Endothelial cell (in vitro differentiated cells): Measurements from ENCODE around the gene NUPR1. TPM values are rescaled to one million over a fixed set of nuclear protein-coding genes. Genes with fewer than 3 reads are reported as not detected.
"Not testable (repeated sequence)": the region's sequence is repeated elsewhere in the genome, so short reads cannot be mapped to it uniquely, and the experiment has no call there.

Experiments used
- DNase-seq: peaks from one replicate; pipeline ENCODE4 v3.0.0; 2021; ENCODE audit warnings: low spot score
- H3K27ac Mint-ChIP-seq: one replicate; pipeline ENCODE4 v1.8.0; 2021; ENCODE audit warnings: mixed read lengths, inconsistent platforms; ENCODE audit not compliant: unreplicated experiment
- H3K27me3 Mint-ChIP-seq: one replicate; pipeline ENCODE4 v1.8.0; 2021; ENCODE audit warnings: mild to moderate bottlenecking, moderate library complexity, mixed read lengths, inconsistent platforms; ENCODE audit not compliant: unreplicated experiment
- H3K36me3 Mint-ChIP-seq: one replicate; pipeline ENCODE4 v1.8.0; 2021; ENCODE audit warnings: mild to moderate bottlenecking, low read depth, mixed read lengths, inconsistent platforms; ENCODE audit not compliant: unreplicated experiment
- H3K4me1 Mint-ChIP-seq: one replicate; pipeline ENCODE4 v1.8.0; 2021; ENCODE audit warnings: mild to moderate bottlenecking, mixed read lengths, inconsistent platforms; ENCODE audit not compliant: unreplicated experiment
- H3K4me3 Mint-ChIP-seq: one replicate; pipeline ENCODE4 v1.8.0; 2021; ENCODE audit warnings: mild to moderate bottlenecking, mixed read lengths, inconsistent platforms; ENCODE audit not compliant: unreplicated experiment
- H3K9me3 Mint-ChIP-seq: one replicate; pipeline ENCODE4 v1.8.0; 2021; ENCODE audit warnings: mixed read lengths, inconsistent platforms; ENCODE audit not compliant: unreplicated experiment
- CTCF ChIP-seq: fragments of 200-600 bp; sonication (generic); IDR thresholded peaks from one replicate; pipeline ENCODE4 v1.5.0; 2021; ENCODE audit warnings: antibody characterized with exemption; ENCODE audit not compliant: unreplicated experiment
- total RNA-seq: library from RNA; stranded (reverse); fragmentation: NEBNext Ultra II Directional; extraction: Animal tissue kit (Norgen Biotek cat#: 25700); gene quantifications from one replicate; pipeline ENCODE4 v1.2.1, GENCODE V29; 2021; ENCODE audit not compliant: unreplicated experiment

Gene NUPR1
- total RNA-seq, 1 donor from 2014 or later = not detected

- peak; percentile 23 for DNase-seq
- peaks cover 8% of the 10 kb centered on the region for H3K27me3 Mint-ChIP-seq
- peaks cover 31% of the 10 kb centered on the region for H3K4me1 Mint-ChIP-seq
- peak overlapping the region; percentile 99 for H3K27ac Mint-ChIP-seq
- no peak for TF ChIP-seq CTCF
- peak overlapping the region; percentile 96 for H3K4me3 Mint-ChIP-seq
- H3K36me3 Mint-ChIP-seq = peaks cover 9% of the 10 kb centered on the region
- no peaks in the 10 kb centered on the region for H3K9me3 Mint-ChIP-seq
Observed at GRCh38 chr16:28491230-28491969, 47.4 kb downstream of the NUPR1 start.

- Mint-ChIP-seq H3K27me3 (peaks cover 5% of the 10 kb centered on the region), H3K4me3 (no peak overlapping the region), H3K4me1 (no peaks in the 10 kb centered on the region), H3K9me3 (no peaks in the 10 kb centered on the region), H3K36me3 (peaks cover 12% of the 10 kb centered on the region), H3K27ac (no peak overlapping the region)
- no peak for DNase-seq
- no peak for TF ChIP-seq CTCF
Observed at GRCh38 chr16:28486266-28486665, 52.5 kb downstream of the NUPR1 start.

DNA sequence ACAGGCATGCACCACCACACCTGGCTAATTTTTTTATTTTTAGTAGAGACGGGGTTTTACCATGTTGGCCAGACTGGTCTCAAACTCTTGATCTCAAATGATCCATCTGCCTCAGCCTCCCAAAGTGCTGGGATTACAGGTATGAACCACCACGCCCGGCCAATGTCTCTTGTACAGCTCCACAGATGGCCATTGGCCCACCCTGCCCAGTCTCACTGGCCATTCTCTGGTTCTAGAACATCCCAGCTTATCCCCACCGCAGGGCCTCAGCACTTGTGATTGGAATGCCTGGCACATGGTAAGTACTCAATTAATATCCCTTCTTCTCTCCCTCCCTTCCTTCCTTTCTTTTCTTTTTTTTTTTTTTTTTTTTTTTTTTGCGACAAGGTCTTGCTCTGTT, 55.4 kb downstream of the NUPR1 start:
- not testable (repeated sequence) for DNase-seq, H3K9me3 Mint-ChIP-seq, H3K27ac Mint-ChIP-seq, H3K27me3 Mint-ChIP-seq, H3K4me3 Mint-ChIP-seq, H3K4me1 Mint-ChIP-seq
- H3K36me3 Mint-ChIP-seq = peaks cover 11% of the 10 kb centered on the region

Other genes starting within 250 kb of the NUPR1 start
- 22.9 TPM for gene SBK1, start 246.4 kb downstream of the NUPR1 start, total RNA-seq
- 1.5 TPM for gene NPIPB6, start 175.5 kb downstream of the NUPR1 start, total RNA-seq
- 35.6 TPM for gene EIF3CL, start 135.1 kb downstream of the NUPR1 start, total RNA-seq
- gene NPIPB7, start 66.6 kb downstream of the NUPR1 start, total RNA-seq = not detected
- 33.6 TPM for gene CLN3, start 46.9 kb downstream of the NUPR1 start, total RNA-seq
- 6.8 TPM for gene APOBR, start 44.3 kb downstream of the NUPR1 start, total RNA-seq
- gene IL27, start 32.1 kb downstream of the NUPR1 start, total RNA-seq = not detected
- gene SGF29, start 14.9 kb upstream of the NUPR1 start, total RNA-seq = 18.6 TPM
- gene SULT1A2, start 58.1 kb upstream of the NUPR1 start, total RNA-seq = 2.8 TPM
- gene SULT1A1, start 71.1 kb upstream of the NUPR1 start, total RNA-seq = 5.3 TPM
- 0.13 TPM for gene NPIPB8, start 99.1 kb upstream of the NUPR1 start, total RNA-seq
- 968 TPM for gene EIF3C, start 172.5 kb upstream of the NUPR1 start, total RNA-seq
- gene NPIPB9, start 212.8 kb upstream of the NUPR1 start, total RNA-seq = 1.2 TPM